ENCODE data around the gene CECR2. TPM values are rescaled to one million over a fixed set of nuclear protein-coding genes. Genes with fewer than 3 reads are reported as not detected.
A peak's percentile ranks its signal among the peaks of the same experiment; 100 is the strongest.
"Not testable (repeated sequence)": the region's sequence is repeated elsewhere in the genome, so short reads cannot be mapped to it uniquely, and the experiment has no call there.

The CECR2 gene
- total RNA-seq, 1 experiment from 2014 or later, result 2.6 TPM

DNA sequence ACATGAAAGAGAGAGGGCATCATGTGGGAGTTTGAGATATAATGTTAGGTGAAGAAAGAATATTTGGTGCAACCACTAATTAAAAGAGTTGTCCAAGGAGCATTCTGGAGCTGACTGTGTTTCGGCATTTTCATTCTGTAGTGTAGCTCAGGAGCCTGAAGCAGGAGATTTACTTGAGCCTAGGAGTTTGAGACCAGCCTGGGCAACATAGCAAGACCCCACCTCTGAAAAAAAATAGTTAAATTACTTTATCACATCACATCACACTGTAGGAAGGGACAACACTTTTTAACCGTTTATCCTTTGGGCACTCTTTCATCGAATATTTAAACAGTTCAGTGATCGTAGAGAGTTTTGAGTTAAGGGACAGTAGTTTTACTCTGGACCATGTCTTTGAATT lies 143.7 kb downstream of the CECR2 start:
- no peak for DNase-seq (ENCODE audit: low read depth)

DNA sequence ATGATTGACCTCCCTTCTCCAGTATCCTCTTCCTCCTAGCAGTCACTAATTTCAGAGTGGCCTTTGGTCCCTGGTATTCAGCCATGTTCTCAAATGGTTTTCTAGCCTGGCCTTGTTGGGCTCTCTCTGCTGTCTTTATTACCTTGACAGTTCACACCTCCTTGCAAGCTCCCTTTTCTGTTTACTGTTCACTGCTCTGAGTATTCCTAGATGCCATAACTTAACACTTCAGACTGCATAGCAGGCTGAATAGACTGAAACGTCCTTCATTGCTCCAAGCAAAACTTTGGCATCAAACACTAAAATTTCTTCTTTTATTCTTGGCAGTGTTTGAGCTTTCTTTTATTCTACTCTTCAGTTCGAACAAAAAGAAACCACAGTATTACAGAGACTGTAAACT lies 144.4 kb downstream of the CECR2 start:
- DNase-seq (ENCODE audit: low read depth), result no peak

DNA sequence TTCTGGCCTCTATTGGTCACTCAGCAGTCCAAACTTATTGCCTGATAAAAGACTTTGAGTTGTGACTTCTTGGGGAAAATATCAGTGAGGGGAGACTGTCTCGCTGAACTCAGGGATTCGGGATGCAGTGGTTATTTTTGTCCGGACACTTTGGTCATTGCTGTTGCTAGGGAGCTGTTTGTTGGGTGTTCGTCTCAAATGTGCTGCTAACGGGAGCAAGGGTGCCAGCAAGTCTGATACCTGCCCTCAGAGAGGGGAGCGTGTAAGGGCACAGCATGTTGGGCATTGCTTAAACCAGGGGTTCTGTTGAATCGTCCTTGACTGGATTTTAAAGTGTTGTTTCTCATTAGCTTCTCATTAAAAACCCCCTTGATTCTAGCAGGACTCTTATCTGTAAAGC lies 144.8 kb downstream of the CECR2 start:
- no peak for DNase-seq (ENCODE audit: low read depth)

DNA sequence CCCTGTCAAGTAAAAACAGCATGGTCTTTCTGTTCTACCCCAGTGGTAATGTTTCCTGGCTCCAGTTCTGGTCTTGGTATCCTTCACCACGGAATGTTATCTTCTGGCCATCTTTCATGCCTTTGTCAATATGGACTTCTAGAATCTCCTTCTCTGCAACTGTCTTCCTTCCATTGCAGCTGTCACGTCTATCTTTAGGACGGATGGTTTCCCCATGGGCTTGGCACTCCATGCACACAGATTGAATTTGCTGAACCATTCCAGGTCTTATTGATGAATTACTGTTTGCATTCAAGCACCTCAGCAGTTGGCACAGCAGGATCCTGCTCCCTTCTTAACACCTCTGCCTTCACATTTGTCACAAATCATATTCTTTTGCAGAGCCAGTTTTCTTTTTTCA lies 149.1 kb downstream of the CECR2 start:
- no peak for DNase-seq (ENCODE audit: low read depth)

DNA sequence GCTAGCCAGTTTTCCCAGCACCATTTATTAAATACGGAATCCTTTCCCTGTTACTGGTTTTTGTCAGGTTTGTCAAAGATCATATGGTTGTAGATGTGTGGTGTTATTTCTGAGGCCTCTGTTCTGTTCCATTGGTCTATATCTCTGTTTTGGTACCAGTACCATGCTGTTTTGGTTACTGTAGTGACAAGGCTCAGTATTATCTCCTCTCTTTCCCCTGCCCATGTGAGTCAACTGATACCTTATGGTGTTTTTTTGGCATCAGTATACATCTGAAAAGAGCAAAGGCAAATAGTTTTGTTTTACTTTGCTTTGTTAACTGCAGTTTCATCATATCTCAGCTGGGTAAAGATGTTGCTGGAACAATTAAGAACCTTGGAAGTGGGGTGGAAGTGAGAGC lies 152.7 kb downstream of the CECR2 start:
- not testable (repeated sequence) for DNase-seq (ENCODE audit: low read depth)

DNA sequence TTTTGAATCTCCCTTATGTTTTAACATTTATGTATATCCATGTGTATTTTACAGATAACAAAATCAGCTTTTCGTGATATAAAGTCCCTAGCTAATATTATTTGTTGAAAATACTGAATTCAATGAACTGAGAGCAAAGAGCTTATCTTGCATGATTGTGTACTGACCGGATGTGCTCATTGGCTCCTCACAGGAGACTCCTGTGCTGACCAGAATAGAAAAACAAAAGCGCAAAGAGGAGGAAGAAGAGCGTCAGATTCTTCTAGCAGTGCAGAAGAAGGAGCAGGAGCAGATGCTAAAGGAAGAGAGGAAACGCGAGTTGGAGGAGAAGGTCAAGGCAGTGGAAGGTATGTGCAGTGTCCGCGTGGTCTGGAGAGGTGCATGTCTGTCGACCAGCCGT lies 154.7 kb downstream of the CECR2 start:
- DNase-seq (ENCODE audit: low read depth), result no peak

DNA sequence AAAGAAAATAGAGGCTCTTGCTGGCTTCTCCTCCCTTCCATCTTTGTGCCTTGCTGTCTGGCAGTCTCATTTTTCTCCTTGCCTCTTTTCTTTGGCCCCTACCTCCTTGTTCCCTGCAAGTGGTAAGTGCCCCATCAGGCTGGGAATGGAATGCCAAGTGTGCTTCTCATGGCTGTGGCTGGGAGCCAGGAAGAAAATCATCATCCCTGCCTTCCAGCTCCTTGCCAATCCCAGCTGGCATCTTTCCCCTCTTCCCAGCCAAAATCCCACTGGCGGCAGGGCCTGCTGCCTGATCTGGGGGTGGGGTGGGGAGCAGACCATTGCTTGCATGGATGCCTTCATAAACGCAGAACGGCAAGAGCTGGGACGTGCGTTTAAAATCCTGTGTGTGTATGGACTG lies 167.0 kb downstream of the CECR2 start:
- DNase-seq (ENCODE audit: low read depth), result peak; percentile 26

DNA sequence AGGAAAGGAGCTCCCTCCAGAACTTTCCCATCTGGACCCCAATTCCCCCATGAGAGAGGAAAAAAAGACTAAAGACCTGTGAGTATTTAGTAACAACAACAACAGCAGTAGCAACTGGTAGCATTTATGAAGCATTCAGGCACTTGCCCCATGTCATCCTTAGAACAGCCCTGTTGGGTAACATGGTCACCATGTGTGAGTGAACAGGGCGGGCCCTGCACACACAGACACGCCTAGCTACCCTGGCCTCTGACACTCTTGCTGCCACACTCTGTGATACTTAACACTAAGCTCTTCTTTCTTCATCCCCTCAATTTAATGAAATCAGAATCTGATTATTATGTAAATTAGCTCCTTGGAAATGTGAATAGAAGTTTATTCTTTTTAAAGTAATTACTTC lies 167.9 kb downstream of the CECR2 start:
- no peak for DNase-seq (ENCODE audit: low read depth)

DNA sequence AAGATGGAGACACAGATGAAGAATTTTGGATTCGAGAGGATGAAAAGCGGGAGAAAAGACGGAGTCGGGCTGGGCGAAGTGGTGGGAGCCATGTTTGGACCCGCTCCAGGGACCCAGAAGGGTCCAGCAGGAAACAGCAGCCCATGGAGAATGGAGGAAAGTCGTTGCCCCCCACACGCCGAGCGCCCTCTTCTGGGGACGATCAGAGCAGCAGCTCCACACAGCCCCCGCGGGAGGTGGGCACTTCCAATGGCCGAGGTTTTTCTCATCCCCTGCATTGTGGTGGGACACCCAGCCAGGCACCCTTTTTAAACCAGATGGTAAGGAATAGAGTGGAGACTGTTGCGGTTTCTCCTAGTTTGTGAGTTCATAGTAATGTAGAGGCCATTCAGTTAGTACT lies 171.2 kb downstream of the CECR2 start:
- DNase-seq (ENCODE audit: low read depth), result no peak

DNA sequence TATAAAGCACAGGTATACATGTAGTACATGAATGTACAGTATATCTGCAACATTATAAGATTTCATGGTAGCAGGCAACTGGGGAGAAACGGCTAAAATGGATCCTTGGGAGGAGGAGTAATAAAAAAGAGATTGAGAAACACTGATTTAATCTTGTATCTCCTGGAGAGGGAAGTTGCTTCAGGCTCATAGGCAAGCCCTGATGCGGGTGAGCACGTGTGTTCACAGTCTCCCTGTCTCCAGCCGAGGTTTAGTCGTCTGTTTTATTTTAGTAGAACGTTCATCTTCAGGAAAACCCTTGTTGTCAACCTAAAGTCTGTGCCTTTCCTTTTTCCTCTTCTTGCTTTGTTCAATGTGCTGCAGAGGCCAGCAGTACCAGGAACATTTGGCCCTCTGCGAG lies 172.2 kb downstream of the CECR2 start:
- DNase-seq (ENCODE audit: low read depth), result no peak

DNA sequence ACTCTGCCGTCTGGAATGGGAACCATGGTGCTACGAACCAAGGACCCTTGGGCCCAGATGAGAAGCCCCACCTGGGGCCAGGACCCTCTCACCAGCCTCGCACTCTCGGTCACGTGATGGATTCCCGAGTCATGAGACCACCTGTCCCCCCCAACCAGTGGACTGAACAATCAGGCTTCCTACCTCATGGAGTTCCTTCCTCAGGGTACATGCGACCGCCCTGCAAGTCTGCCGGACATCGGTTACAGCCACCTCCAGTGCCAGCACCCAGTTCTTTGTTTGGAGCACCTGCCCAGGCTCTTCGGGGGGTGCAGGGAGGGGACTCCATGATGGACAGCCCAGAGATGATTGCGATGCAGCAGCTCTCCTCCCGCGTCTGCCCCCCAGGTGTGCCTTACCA lies 173.2 kb downstream of the CECR2 start:
- no peak for DNase-seq (ENCODE audit: low read depth)

DNA sequence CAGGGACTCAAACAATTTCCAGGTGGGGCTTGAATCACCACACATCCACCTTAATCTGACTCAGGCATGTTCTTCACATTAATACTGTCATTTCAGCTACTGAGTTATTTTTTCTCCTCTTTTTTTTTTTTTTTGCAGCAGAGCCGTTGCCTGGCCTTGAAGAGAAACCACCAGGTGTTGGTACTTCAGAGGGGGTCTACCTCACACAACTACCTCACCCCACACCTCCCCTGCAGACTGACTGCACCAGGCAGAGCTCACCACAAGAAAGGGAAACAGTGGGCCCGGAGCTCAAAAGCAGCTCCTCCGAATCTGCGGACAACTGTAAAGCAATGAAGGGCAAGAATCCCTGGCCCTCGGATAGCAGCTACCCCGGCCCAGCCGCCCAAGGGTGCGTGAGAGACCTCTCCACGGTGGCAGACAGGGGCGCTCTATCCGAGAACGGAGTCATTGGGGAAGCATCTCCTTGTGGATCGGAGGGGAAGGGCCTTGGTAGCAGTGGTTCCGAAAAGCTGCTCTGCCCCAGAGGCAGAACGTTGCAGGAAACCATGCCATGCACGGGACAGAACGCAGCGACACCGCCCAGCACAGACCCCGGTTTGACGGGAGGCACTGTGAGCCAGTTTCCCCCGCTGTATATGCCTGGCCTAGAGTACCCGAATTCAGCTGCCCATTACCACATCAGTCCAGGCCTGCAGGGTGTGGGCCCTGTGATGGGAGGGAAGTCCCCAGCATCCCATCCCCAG lies 178.9 kb downstream of the CECR2 start:
- no peak for DNase-seq (ENCODE audit: low read depth)

DNA sequence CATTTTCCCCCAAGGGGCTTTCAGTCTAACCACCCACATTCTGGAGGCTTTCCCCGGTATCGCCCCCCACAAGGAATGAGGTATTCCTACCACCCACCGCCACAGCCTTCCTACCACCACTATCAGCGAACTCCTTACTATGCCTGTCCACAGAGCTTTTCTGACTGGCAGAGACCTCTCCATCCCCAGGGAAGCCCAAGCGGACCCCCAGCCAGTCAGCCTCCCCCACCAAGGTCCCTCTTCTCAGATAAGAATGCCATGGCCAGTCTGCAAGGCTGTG lies 179.4 kb downstream of the CECR2 start:
- DNase-seq (ENCODE audit: low read depth), result no peak

DNA sequence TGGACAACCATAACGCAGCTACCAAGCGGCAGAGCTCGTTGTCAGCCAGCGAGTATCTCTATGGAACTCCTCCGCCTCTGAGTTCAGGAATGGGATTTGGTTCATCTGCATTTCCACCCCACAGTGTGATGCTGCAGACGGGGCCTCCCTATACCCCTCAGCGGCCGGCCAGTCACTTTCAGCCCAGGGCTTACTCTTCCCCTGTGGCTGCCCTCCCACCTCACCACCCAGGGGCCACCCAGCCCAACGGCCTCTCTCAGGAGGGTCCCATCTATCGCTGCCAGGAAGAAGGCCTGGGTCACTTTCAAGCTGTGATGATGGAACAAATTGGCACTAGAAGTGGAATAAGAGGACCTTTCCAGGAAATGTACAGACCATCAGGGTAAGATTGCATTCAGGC lies 179.9 kb downstream of the CECR2 start:
- DNase-seq (ENCODE audit: low read depth), result no peak

DNA sequence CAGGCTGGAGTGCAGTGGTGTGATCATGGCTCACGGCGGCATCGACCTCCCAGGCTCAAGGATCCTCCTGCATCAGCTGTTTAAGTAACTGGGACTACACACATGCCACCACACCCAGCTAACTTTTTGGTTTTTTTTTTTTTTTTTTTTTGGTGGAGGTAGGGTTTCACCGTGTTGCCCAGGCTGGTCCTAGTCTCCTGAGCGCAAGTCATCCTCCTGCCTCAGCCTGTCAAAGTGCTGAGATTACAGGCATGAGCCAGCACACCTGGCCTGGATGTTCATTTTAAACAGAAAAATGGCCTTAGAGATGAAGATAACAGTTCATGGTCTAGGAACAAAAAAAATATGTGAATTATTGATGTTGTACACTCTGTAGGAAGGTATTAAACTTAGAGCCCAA lies 180.4 kb downstream of the CECR2 start:
- DNase-seq (ENCODE audit: low read depth), result no peak

DNA sequence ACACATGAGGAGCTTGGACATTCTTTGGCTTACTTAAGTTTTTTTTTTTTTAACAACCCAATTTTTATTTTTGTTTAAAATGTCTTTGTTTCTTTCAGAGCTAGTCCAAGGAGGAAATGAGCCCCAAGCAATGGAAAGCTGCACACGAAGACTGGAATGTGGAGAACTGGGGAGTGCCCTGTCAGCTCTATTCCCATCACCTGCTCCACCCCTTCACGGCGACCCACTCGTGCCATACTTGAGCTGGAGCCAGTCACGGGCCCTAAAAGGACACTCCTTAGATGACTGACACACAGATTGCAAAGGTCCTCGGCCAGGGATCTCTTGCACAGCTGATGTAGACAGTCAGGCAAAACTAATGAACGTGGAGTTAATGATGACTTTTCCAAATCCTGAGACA lies 183.5 kb downstream of the CECR2 start:
- DNase-seq (ENCODE audit: low read depth), result no peak

DNA sequence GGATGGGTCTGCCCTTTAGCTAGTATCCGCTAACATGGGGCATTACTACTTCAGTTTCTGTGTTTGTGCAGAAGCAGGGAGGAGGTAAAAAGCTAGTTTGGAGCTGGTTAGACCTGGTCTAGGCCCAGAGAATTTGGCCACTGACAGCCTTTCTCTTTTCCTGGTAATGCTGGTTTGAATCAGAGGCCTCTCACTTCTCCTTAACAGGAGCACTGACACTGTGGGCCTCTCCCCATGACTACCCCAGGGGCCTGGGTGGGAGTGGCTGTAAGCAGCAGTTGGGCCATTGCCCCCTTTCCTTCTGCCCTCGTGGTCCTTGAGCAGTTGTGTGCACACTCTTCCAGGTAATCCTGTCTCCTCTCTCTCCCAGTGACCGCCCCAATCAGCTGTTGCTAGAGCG lies 185.6 kb downstream of the CECR2 start:
- no peak for DNase-seq (ENCODE audit: low read depth)

DNA sequence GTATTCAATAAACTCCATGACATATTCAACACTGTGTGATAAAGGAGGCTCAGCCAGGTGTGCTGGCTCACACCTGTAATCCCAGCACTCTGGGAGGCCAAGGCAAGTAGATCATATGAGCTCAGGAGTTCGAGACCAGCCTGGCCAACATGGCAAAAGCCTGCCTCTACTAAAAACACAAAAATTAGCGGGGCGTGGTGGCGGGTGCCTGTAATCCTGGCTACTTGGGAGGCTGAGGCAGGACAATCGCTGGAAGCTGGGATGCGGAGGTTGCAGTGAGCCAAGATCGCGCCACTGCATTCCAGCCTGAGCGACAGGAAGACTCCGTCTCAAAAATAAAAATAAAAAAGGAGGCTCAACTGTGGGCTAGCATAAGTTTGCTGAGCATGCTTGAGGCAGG lies 189.9 kb downstream of the CECR2 start:
- no peak for DNase-seq (ENCODE audit: low read depth)

DNA sequence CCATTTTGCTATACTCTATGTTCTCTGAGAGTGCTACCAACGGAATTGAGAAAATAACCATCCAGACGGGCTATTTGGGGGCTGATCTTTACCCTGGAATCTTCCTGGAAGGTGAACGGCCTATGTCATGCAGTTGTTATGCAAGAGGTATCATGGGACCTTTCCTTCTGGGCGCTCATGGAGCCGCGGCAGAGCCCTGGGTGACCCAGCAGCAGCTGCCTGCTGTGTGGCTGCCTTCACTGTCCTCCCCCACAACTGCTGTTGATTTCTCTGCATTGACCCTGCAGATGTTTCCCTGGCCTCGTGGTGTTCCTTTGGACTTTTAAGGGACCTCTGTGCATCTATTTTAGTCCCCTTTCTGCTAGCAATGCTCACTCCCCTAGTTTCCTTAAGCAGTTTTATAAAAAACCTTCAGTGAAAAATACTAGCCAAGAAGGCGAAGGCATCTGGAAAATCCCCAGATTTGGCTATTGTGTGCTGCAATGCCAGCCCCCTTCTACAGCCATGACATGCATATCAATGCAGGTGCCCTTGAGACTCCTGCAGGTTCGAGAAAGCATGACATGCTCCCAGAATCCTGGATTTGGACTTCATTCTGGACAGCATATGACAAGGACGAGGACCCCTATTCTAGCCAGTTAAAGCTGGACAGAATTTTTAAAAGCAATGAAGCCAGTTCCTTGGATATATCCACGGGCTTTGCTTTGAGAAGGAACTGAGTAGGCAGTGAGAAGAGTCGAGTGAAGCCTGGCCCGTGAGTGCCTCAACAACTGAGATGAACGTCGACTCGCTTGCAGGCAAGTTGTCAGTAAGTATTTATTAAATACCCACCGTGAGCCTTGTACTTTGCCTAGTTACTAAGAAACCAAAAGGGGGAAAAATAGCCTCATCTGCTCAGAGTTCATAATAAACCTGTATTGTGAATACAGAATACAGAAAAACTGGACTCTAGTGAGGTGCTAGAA lies 193.9 kb downstream of the CECR2 start, which contains the start of gene SLC25A18:
Gene SLC25A18, plus strand, starts transcription at position 593 of the 965 bp plus-strand sequence. CDS start 16,447 bp downstream, outside the sequence.
- DNase-seq (ENCODE audit: low read depth), result no peak

DNA sequence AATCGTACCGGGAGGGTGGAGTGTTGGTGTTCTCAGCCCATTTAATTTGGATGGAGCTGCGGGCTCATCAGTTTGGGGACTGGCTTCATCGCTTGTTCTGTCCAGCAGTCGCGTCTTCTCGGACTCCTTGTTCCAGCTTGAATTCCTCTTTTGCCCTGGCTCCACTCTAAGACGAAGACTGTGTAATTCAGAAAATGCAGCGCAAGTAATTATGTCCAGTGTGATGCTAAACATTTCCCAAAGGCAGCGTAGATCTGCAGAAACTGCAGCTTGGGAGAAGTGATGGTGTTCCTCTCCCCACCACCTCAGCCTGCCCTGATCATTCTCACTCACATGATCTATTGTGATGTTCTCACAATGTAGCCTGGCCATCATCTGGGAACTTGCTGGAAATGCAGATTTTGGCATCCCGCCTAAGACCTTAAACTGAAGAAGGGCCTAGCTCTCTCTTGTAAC lies 194.7 kb downstream of the CECR2 start:
- DNase-seq (ENCODE audit: low read depth), result no peak

DNA sequence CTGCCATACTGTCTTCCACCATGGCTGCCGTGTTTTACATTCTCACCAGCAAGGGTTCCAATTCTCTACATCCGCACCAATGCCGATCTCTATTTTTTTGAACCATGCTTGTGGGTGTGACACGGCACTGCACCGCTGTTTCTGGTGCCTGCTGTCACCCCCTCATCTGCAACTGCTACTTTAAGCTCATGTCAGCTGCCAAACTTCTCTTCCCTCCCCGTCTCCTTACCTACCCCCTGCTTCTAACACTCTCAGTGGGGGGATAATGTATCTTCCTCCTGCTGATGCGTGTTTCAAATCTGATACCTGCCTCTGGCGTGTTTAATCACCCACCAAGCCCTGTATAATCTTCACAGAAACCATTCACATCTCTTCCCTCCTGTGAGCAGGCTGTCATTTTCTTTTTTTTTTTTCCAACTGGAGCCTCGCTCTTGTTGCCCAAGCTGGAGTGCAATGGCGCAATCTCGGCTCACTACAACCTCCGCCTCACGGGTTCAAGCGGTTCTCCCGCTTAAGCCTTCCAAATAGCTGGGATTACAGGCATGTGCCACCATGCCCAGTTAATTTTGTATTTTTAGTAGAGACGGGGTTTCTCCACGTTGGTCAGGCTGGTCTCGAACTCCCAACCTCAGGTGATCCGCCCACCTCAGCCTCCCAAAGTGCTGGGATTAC lies 196.9 kb downstream of the CECR2 start:
- not testable (repeated sequence) for DNase-seq (ENCODE audit: low read depth)

DNA sequence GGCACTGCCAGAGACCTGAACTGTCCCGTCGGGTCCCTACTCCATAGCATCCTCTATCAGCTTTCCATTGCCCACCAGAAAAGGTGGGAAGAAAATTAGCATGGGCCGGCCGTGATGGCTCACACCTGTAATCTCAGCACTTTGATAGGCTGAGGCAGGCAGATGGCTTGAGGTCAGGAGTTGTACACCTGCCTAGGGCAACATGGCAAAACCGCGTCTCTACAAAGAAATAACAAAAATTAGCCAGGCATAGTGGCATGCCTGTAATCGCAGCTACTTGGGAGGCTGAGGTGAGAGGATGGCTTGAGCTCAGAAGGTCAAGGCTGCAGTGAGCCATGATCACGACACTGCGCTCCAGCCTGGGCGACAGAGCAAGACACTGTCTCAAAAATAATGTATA lies 197.5 kb downstream of the CECR2 start:
- no peak for DNase-seq (ENCODE audit: low read depth)

Measured in Daoy (cell line).